ENCODE data around the gene RFX4.
A peak's percentile ranks its signal among the peaks of the same experiment; 100 is the strongest.

Gene RFX4

GRCh38 chr12:106581543-106582248, 1.1 kb upstream of the RFX4 start:
- H3K36me3 ChIP-seq (ENCODE audit: control insufficient read depth, insufficient read depth, low read length), result no peaks in the 10 kb centered on the region
- no peak overlapping the region for H3K27ac ChIP-seq (ENCODE audit: insufficient read depth, low read length, poor library complexity, severe bottlenecking)
- no peaks in the 10 kb centered on the region for H3K9me3 ChIP-seq (ENCODE audit: control insufficient read depth, low read length)
- peaks cover 39% of the 10 kb centered on the region for H3K27me3 ChIP-seq (replicated peaks; ENCODE audit: control insufficient read depth, insufficient read depth, low read length, poor library complexity, severe bottlenecking)
- no peak for DNase-seq
- H3K4me3 ChIP-seq (ENCODE audit: insufficient read depth, low read depth, low read length, poor library complexity, severe bottlenecking), result no peak overlapping the region
- H3K4me1 ChIP-seq (ENCODE audit: control insufficient read depth, insufficient read depth, low read length, poor library complexity, severe bottlenecking), result peaks cover 33% of the 10 kb centered on the region

- no peak for DNase-seq
- H3K36me3 ChIP-seq (ENCODE audit: control insufficient read depth, insufficient read depth, low read length), result no peaks in the 10 kb centered on the region
- H3K27ac ChIP-seq (ENCODE audit: insufficient read depth, low read length, poor library complexity, severe bottlenecking), result no peak overlapping the region
- H3K4me3 ChIP-seq (ENCODE audit: insufficient read depth, low read depth, low read length, poor library complexity, severe bottlenecking), result no peak overlapping the region
- H3K9me3 ChIP-seq (ENCODE audit: control insufficient read depth, low read length), result no peaks in the 10 kb centered on the region
- H3K4me1 ChIP-seq (ENCODE audit: control insufficient read depth, insufficient read depth, low read length, poor library complexity, severe bottlenecking), result peaks cover 33% of the 10 kb centered on the region
- peaks cover 43% of the 10 kb centered on the region for H3K27me3 ChIP-seq (replicated peaks; ENCODE audit: control insufficient read depth, insufficient read depth, low read length, poor library complexity, severe bottlenecking)
Measured at GRCh38 chr12:106582249-106582591, 584 bp upstream of the RFX4 start.

GRCh38 chr12:106583242-106584103, 669 bp downstream of the RFX4 start:
- H3K36me3 ChIP-seq (ENCODE audit: control insufficient read depth, insufficient read depth, low read length), result no peaks in the 10 kb centered on the region
- H3K27me3 ChIP-seq (replicated peaks; ENCODE audit: control insufficient read depth, insufficient read depth, low read length, poor library complexity, severe bottlenecking), result peaks cover 50% of the 10 kb centered on the region
- no peaks in the 10 kb centered on the region for H3K9me3 ChIP-seq (ENCODE audit: control insufficient read depth, low read length)
- H3K4me1 ChIP-seq (ENCODE audit: control insufficient read depth, insufficient read depth, low read length, poor library complexity, severe bottlenecking), result peaks cover 33% of the 10 kb centered on the region
- DNase-seq, result no peak
- H3K4me3 ChIP-seq (ENCODE audit: insufficient read depth, low read depth, low read length, poor library complexity, severe bottlenecking), result peak overlapping the region; percentile 51
- H3K27ac ChIP-seq (ENCODE audit: insufficient read depth, low read length, poor library complexity, severe bottlenecking), result no peak overlapping the region

GRCh38 chr12:106584104-106585064, 1.6 kb downstream of the RFX4 start:
- peak overlapping the region; percentile 51 for H3K4me3 ChIP-seq (ENCODE audit: insufficient read depth, low read depth, low read length, poor library complexity, severe bottlenecking)
- no peaks in the 10 kb centered on the region for H3K36me3 ChIP-seq (ENCODE audit: control insufficient read depth, insufficient read depth, low read length)
- H3K9me3 ChIP-seq (ENCODE audit: control insufficient read depth, low read length), result no peaks in the 10 kb centered on the region
- no peak overlapping the region for H3K27ac ChIP-seq (ENCODE audit: insufficient read depth, low read length, poor library complexity, severe bottlenecking)
- peaks cover 54% of the 10 kb centered on the region for H3K27me3 ChIP-seq (replicated peaks; ENCODE audit: control insufficient read depth, insufficient read depth, low read length, poor library complexity, severe bottlenecking)
- DNase-seq, result no peak
- peaks cover 33% of the 10 kb centered on the region for H3K4me1 ChIP-seq (ENCODE audit: control insufficient read depth, insufficient read depth, low read length, poor library complexity, severe bottlenecking)

- H3K4me1 ChIP-seq (ENCODE audit: control insufficient read depth, insufficient read depth, low read length, poor library complexity, severe bottlenecking), result peaks cover 33% of the 10 kb centered on the region
- H3K9me3 ChIP-seq (ENCODE audit: control insufficient read depth, low read length), result no peaks in the 10 kb centered on the region
- no peaks in the 10 kb centered on the region for H3K36me3 ChIP-seq (ENCODE audit: control insufficient read depth, insufficient read depth, low read length)
- peaks cover 53% of the 10 kb centered on the region for H3K27me3 ChIP-seq (replicated peaks; ENCODE audit: control insufficient read depth, insufficient read depth, low read length, poor library complexity, severe bottlenecking)
- H3K27ac ChIP-seq (ENCODE audit: insufficient read depth, low read length, poor library complexity, severe bottlenecking), result no peak overlapping the region
- no peak overlapping the region for H3K4me3 ChIP-seq (ENCODE audit: insufficient read depth, low read depth, low read length, poor library complexity, severe bottlenecking)
- DNase-seq, result no peak
Measured at GRCh38 chr12:106585105-106585520, 2.3 kb downstream of the RFX4 start.

- Histone ChIP-seq H3K27me3 (replicated peaks; ENCODE audit: control insufficient read depth, insufficient read depth, low read length, poor library complexity, severe bottlenecking) (peaks cover 51% of the 10 kb centered on the region), H3K9me3 (ENCODE audit: control insufficient read depth, low read length) (no peaks in the 10 kb centered on the region), H3K27ac (ENCODE audit: insufficient read depth, low read length, poor library complexity, severe bottlenecking) (no peak overlapping the region), H3K4me3 (ENCODE audit: insufficient read depth, low read depth, low read length, poor library complexity, severe bottlenecking) (no peak overlapping the region), H3K36me3 (ENCODE audit: control insufficient read depth, insufficient read depth, low read length) (no peaks in the 10 kb centered on the region), H3K4me1 (ENCODE audit: control insufficient read depth, insufficient read depth, low read length, poor library complexity, severe bottlenecking) (peaks cover 31% of the 10 kb centered on the region)
- no peak for DNase-seq
Measured at GRCh38 chr12:106585521-106586277, 2.9 kb downstream of the RFX4 start.

- Histone ChIP-seq H3K27me3 (replicated peaks; ENCODE audit: control insufficient read depth, insufficient read depth, low read length, poor library complexity, severe bottlenecking) (peaks cover 49% of the 10 kb centered on the region), H3K36me3 (ENCODE audit: control insufficient read depth, insufficient read depth, low read length) (no peaks in the 10 kb centered on the region), H3K4me3 (ENCODE audit: insufficient read depth, low read depth, low read length, poor library complexity, severe bottlenecking) (no peak overlapping the region), H3K4me1 (ENCODE audit: control insufficient read depth, insufficient read depth, low read length, poor library complexity, severe bottlenecking) (peaks cover 25% of the 10 kb centered on the region), H3K27ac (ENCODE audit: insufficient read depth, low read length, poor library complexity, severe bottlenecking) (no peak overlapping the region), H3K9me3 (ENCODE audit: control insufficient read depth, low read length) (no peaks in the 10 kb centered on the region)
- no peak for DNase-seq
Measured at GRCh38 chr12:106586278-106586802, 3.5 kb downstream of the RFX4 start.

- H3K27me3 ChIP-seq (replicated peaks; ENCODE audit: control insufficient read depth, insufficient read depth, low read length, poor library complexity, severe bottlenecking), result peaks cover 43% of the 10 kb centered on the region
- H3K4me3 ChIP-seq (ENCODE audit: insufficient read depth, low read depth, low read length, poor library complexity, severe bottlenecking), result no peak overlapping the region
Measured at GRCh38 chr12:106586803-106587684, 4.2 kb downstream of the RFX4 start.

More at GRCh38 chr12:106586803-106587684, 4.2 kb downstream of the RFX4 start:
- Histone ChIP-seq H3K9me3 (ENCODE audit: control insufficient read depth, low read length) (no peaks in the 10 kb centered on the region), H3K36me3 (ENCODE audit: control insufficient read depth, insufficient read depth, low read length) (no peaks in the 10 kb centered on the region), H3K27ac (ENCODE audit: insufficient read depth, low read length, poor library complexity, severe bottlenecking) (no peak overlapping the region), H3K4me1 (ENCODE audit: control insufficient read depth, insufficient read depth, low read length, poor library complexity, severe bottlenecking) (peaks cover 20% of the 10 kb centered on the region)
- no peak for DNase-seq

All from effector memory CD4-positive, alpha-beta T cell (primary cell).